Spleen (tissue), 7 donors: Measurements from ENCODE around the gene C9orf85.

ENCODE experiments used
- POLR2A ChIP-seq, 3 donors: fragments of 450-650 bp; IDR thresholded peaks; one replicate each; pipeline ENCODE4 v1.5.1; 2017; ENCODE audit warnings: antibody characterized with exemption in 3 of 3, mild to moderate bottlenecking in 1 of 3
- TF ChIP-seq, protein P1 (sequence below), 11 experiments: fragments of 200-600 bp in 7 of 11; fragments of 450-650 bp in 4 of 11; sonication (generic) in 4 of 11; IDR thresholded peaks in 8 of 11; conservative IDR thresholded peaks in 3 of 11; 1 replicate in 7 of 11; 2 replicates in 4 of 11; pipeline versions ENCODE4 v1.4.0 to v1.8.0; 2016 to 2021; ENCODE audit warnings: antibody characterized with exemption in 11 of 11, inconsistent platforms in 4 of 11, mild to moderate bottlenecking in 1 of 11
- donor health status: DM: no; HTN: no; CAD: no; lungs with moderate emphysema.
- donor health status: DM: no; HTN: no; CAD: no.
- donor health status: DM: no; HTN: no; CAD: no.

DNA sequence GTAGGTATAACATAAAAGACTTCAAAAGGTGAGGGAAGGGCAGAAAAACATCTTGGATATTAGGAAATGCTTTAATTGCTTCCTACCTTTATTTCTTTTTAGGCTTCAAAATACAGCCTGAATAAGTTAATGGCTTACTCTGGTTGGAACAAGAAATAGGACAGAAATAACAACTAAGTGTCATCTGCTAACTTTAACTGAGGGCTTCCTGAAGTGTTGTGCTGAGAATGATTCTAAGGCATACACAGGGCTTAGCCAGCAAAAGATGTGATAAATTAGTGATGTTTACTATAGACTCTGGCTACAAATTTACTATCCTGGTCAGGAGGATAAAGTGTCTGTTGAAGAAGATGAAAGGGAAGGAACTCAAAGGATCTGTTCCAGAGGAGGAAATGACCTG lies 34.6 kb upstream of the C9orf85 start:
- TF ChIP-seq POLR2A (IDR thresholded peaks at IDR 0.05): no peak
- TF ChIP-seq, protein P1, sequence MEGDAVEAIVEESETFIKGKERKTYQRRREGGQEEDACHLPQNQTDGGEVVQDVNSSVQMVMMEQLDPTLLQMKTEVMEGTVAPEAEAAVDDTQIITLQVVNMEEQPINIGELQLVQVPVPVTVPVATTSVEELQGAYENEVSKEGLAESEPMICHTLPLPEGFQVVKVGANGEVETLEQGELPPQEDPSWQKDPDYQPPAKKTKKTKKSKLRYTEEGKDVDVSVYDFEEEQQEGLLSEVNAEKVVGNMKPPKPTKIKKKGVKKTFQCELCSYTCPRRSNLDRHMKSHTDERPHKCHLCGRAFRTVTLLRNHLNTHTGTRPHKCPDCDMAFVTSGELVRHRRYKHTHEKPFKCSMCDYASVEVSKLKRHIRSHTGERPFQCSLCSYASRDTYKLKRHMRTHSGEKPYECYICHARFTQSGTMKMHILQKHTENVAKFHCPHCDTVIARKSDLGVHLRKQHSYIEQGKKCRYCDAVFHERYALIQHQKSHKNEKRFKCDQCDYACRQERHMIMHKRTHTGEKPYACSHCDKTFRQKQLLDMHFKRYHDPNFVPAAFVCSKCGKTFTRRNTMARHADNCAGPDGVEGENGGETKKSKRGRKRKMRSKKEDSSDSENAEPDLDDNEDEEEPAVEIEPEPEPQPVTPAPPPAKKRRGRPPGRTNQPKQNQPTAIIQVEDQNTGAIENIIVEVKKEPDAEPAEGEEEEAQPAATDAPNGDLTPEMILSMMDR (IDR thresholded peaks at IDR 0.05 in 8 of 11, conservative IDR thresholded peaks at IDR 0.05 in 3 of 11): no peak
